Suprapubic skin (tissue), 4 donors: ENCODE results near the gene TBCE.

ENCODE experiments used
- POLR2A ChIP-seq, 2 donors: fragments of 450-650 bp; IDR thresholded peaks; one replicate each; pipeline ENCODE4 v1.6.1; 2017; ENCODE audit warnings: antibody characterized with exemption in 2 of 2, mild to moderate bottlenecking in 2 of 2, moderate library complexity in 2 of 2
- POLR2AphosphoS5 ChIP-seq, 3 donors: sonication (generic); formaldehyde crosslinking; IDR thresholded peaks; one replicate each; pipeline ENCODE4 v1.6.1; 2017; ENCODE audit warnings: antibody characterized with exemption in 3 of 3

- no peak for TF ChIP-seq POLR2A (IDR thresholded peaks at IDR 0.05)
- TF ChIP-seq POLR2AphosphoS5 (IDR thresholded peaks at IDR 0.05): no peak
These were observed 30.5 kb downstream of the TBCE start for GRCh38 chr1:235397733-235398132.
